AG10803 (cell line): ENCODE measurements around the gene ZG16B.

Experiments used
- DNase-seq: peaks from one replicate; pipeline ENCODE4 v3.0.0; 2010; ENCODE audit warnings: low read depth
- H3K4me3 ChIP-seq: 2 replicates; pipeline ENCODE4 v1.5.1; 2011; ENCODE audit warnings: mild to moderate bottlenecking, low read length, control low read depth
- TF ChIP-seq, protein P1 (sequence below): conservative IDR thresholded peaks from 2 replicates; pipeline ENCODE4 v1.5.1; 2011; ENCODE audit warnings: mild to moderate bottlenecking, low read length, control low read depth, inconsistent platforms

Gene ZG16B

DNA sequence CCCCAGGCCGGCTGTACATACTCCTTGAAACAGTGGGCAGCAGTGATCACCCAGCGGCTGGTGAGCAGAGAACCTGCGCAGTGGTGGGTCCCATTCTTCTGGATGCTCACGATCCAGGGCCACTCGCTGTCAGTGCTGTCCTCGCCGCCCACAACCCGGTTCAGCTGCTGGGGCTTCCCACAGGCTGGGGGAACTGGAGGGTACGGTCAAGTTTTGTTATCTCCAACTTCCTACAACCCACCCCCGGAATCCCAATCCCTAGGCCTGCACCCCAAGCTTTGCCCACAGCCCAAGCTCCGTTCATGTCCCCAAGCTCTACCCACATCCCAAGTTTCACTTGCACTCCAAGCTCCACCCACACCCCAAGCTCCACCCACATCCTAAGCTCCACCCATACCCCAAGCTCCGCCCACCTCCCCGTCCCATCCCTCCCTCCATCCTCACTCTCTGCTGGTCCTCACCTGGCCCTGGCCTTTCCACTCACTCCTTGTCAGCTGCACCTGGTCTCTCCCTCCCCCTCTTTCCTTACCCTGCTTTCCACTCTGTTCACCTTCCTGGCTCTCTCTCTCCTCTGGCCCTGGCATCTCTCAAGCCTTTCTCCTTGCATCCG is 26.1 kb downstream of the ZG16B start:
- no peak overlapping the region for H3K4me3 ChIP-seq
- no peak for DNase-seq
- TF ChIP-seq, protein P1, sequence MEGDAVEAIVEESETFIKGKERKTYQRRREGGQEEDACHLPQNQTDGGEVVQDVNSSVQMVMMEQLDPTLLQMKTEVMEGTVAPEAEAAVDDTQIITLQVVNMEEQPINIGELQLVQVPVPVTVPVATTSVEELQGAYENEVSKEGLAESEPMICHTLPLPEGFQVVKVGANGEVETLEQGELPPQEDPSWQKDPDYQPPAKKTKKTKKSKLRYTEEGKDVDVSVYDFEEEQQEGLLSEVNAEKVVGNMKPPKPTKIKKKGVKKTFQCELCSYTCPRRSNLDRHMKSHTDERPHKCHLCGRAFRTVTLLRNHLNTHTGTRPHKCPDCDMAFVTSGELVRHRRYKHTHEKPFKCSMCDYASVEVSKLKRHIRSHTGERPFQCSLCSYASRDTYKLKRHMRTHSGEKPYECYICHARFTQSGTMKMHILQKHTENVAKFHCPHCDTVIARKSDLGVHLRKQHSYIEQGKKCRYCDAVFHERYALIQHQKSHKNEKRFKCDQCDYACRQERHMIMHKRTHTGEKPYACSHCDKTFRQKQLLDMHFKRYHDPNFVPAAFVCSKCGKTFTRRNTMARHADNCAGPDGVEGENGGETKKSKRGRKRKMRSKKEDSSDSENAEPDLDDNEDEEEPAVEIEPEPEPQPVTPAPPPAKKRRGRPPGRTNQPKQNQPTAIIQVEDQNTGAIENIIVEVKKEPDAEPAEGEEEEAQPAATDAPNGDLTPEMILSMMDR = no peak

DNA sequence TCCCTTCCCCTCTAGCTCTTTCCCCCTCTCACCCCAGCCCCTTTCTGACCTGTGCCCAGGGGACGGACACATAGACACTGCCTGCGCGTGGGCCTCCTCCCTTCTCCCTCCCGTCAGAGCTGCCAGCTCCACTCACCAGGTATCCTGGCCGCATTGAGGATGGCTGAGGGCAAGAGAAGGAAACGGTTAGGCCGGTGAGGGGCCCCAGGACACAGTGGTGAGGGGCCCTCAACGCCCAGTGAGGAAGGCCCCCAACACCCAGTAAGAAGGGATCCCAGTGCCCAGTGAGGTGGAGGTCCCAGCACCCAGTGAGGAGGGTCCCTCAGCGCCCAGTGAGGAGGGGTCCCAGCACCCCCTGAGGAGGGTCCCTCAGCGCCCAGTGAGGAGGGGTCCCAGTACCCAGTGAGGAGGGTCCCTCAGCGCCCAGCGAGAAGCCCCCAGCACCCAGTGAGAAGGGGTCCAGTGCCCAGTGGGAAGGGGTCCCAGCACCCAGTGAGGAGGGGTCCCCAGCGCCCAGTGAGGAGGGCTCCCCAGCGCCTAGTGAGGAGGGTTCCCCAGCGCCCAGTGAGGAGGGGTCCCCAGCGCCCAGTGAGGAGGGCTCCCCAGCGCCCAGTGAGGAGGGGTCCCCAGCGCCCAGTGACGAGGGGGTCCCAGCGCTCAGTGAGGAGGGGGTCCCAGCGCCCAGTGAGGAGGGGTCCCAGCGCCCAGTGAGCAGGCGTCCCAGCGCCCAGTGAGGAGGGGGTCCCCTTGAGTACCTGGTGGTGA is 26.8 kb downstream of the ZG16B start:
- TF ChIP-seq, protein P1 = no peak
- no peak for DNase-seq
- H3K4me3 ChIP-seq = no peak overlapping the region

DNA sequence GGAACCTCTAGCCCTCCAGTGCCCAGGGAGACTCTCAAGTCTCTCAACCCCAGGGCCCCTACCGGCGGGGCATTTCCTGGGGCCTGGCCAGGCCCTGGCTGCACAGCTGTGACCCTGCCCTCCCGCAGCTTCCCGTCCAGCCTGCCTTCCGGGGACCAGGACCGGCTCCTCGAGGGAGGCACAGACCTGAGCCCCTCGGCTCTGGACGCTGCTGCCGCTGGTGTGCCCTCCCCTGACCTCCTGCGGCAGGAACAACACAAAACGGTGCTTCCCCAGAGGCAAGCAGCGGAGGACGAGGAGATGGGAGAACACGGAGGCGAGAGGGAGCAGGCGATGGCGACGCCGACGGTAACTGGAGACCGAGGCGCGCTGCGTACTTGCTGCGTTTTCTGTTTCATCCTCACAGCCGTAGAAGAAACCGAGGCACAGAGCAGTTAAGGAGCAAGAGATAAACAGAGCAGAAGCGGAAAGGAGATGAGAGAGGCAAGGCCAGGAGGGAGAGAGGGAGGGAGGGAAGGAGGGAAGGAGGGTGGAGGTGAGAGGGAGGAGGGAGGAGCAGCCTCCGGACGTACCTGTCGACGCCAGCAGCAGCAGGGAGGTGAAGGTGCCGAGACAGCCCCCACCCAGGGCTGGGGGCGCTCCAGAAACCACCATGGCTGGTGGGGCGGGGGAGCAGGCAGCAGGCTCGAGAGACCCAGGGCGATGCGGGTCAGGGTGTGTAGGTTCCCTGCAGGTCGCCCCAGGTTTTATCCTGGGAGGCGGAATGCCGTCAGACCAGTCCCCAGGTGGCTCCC is 27.5 kb downstream of the ZG16B start, which contains the start of gene PRSS22:
TSS of gene PRSS22 (minus strand) at position 720 of the 794 bp plus-strand sequence. CDS start at position 654, 66 bp downstream.
- TF ChIP-seq, protein P1 = no peak
- H3K4me3 ChIP-seq = no peak within 1 kb of the TSS
- no peak for DNase-seq

DNA sequence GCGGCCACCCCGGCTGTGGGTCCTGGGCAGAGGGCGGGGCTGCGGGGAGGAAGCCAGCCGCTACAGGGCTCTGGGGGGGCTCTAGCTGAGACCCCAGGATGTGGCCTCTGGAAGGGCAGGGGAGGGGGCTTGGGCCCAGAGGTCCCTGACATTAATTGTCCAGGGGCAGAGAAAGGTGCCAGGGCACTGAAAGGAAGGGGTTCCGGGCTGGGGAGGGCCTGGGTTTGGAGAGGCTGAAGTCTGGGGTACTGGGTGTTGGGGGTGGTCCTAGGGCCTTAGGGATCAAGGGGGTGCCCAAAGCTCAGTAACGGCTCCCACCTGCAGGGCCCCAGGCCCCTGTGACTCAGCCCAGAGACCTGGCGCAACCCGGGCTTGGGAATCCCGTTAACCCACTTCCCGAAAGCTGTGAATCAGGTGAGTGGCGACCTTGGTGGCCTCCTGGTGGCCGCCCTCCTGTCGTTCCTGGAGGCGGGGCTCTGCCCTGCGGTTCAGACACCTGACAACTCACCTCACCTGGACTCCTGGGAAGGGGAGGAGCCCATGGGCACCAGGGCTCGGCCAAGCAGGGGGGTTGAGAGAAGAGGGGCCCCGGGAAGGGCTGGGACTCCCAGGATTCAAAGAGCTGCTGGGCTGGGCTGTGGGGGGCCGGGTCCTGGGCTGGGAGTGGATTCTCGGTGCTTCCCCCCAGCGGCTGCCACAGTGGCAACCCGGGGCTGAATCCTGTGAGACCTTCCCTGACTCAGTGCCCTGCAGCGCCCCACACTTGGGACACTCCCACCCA is 28.3 kb downstream of the ZG16B start:
- no peak overlapping the region for H3K4me3 ChIP-seq
- no peak for DNase-seq
- TF ChIP-seq, protein P1 = no peak

DNA sequence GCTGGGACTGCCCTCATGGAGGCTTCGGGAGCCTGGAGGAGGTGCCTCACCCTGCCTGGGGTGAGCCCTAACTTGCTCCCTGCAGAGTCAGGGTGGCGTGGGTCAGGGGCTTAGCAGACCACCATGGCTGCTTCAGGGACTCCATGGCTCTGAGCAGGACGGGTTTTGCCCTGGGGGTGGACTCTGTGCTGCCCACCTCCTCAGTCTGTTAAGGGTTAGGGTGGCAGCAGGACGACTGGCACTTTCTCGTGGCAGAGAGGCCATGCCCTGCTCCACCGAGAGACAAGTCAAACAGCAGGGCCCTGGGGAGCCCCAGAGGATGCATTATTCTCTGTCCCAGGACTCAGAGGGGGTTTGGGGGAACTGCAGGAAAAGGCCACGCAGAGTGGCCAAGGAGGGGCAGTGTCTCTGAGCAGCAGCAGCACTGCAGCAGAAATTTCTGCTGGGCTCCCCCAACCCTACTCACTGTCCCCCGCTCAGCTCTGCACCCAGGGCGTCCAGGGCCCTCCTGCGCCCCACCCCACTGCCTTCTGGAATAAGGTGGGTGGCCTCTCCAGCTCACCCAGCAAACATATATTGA is 29.7 kb downstream of the ZG16B start:
- TF ChIP-seq, protein P1 = no peak
- DNase-seq = no peak
- H3K4me3 ChIP-seq = no peak overlapping the region

DNA sequence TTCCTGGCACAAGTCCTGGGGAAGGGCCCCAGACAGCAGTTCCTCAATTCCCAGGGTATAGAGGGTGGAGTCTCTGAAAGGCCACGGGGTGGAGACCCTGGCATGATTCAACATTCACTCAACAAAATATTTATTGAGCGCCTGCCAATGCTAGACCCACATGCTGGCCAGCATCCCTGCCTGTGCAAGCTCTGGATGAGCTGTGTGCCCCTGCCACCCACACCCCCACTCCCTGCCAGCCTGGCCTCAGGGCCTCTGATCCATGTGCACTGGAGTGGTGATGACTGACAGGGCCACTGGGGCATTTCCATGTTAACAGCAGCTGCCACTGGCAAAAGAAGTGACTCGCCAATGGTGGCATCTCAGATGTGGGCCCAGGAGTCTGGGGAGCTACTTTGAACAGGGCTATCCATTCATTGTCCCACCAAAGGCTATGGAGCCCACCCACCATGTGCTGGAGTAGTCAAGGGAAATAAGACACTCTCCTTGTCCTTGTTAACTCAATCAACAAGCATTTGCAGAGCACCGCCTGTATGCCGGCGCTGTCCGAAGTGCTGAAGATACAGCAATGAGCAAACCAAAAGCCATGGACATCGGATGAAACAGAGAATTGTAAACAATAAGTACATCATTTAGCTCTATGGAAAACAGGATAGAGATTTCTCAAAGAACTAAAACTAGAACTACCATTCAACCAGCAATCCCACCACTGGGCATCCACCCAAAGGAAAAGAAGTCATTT is 30.9 kb downstream of the ZG16B start:
- TF ChIP-seq, protein P1 = no peak
- DNase-seq = no peak
- H3K4me3 ChIP-seq = no peak overlapping the region
